GM18867 (cell line): ENCODE data around the gene PHLPP1.
A peak's percentile ranks its signal among the peaks of the same experiment; 100 is the strongest.
"Not testable (repeated sequence)": the region's sequence is repeated elsewhere in the genome, so short reads cannot be mapped to it uniquely, and the experiment has no call there.

ENCODE experiments used
- ATAC-seq: cut with Tn5 transposase; IDR thresholded peaks from one replicate; pipeline ENCODE4 v1.9.1; 2021; ENCODE audit warnings: mild to moderate bottlenecking, moderate library complexity; ENCODE audit not compliant: unreplicated experiment

Gene PHLPP1

GRCh38 chr18:62880034-62880433 is 164.7 kb downstream of the PHLPP1 start:
- no peak for ATAC-seq

- ATAC-seq: no peak
These were observed 165.5 kb downstream of the PHLPP1 start for GRCh38 chr18:62880673-62881364.

GRCh38 chr18:62881509-62882016 is 166.2 kb downstream of the PHLPP1 start:
- ATAC-seq: no peak

GRCh38 chr18:62883937-62884735 is 168.8 kb downstream of the PHLPP1 start:
- no peak for ATAC-seq

- no peak for ATAC-seq
These were observed 170.5 kb downstream of the PHLPP1 start for GRCh38 chr18:62885804-62886203.

GRCh38 chr18:62894681-62895390 is 179.5 kb downstream of the PHLPP1 start:
- no peak for ATAC-seq

- ATAC-seq: no peak
These were observed 181.8 kb downstream of the PHLPP1 start for GRCh38 chr18:62897153-62897552.

GRCh38 chr18:62898359-62898758 is 183.0 kb downstream of the PHLPP1 start:
- ATAC-seq: peak; percentile 59

- no peak for ATAC-seq
These were observed 184.2 kb downstream of the PHLPP1 start for GRCh38 chr18:62899534-62899933.

GRCh38 chr18:62900132-62900883 is 185.0 kb downstream of the PHLPP1 start:
- ATAC-seq: no peak

- ATAC-seq: no peak
These were observed 187.4 kb downstream of the PHLPP1 start for GRCh38 chr18:62902776-62903175.

- ATAC-seq: no peak
These were observed 189.3 kb downstream of the PHLPP1 start for GRCh38 chr18:62904396-62905285.

GRCh38 chr18:62912885-62913284 is 197.5 kb downstream of the PHLPP1 start:
- no peak for ATAC-seq

- not testable (repeated sequence) for ATAC-seq
These were observed 198.5 kb downstream of the PHLPP1 start for GRCh38 chr18:62913824-62914223.

GRCh38 chr18:62914871-62915392 is 199.6 kb downstream of the PHLPP1 start:
- ATAC-seq: no peak

- no peak for ATAC-seq
These were observed 203.0 kb downstream of the PHLPP1 start for GRCh38 chr18:62918361-62918760.

GRCh38 chr18:62919109-62919838 is 203.9 kb downstream of the PHLPP1 start:
- no peak for ATAC-seq

- no peak for ATAC-seq
These were observed 209.8 kb downstream of the PHLPP1 start for GRCh38 chr18:62925031-62925688.
